Vagina (tissue), 2 donors: ENCODE measurements around the gene SPINDOC. TPM values are rescaled to one million over a fixed set of nuclear protein-coding genes. Genes with fewer than 3 reads are reported as not detected.
A peak's percentile ranks its signal among the peaks of the same experiment; 100 is the strongest.

Source experiments
- DNase-seq, 2 donors: peaks; one replicate each; pipeline ENCODE4 v3.0.0-alpha.2; 2017; ENCODE audit errors: extremely low spot score in 2 of 2
- H3K27ac ChIP-seq: fragments of 200-600 bp; sonication (generic); one replicate; pipeline ENCODE4 v1.5.1; 2019
- H3K27me3 ChIP-seq: fragments of 200-600 bp; sonication (generic); one replicate; pipeline ENCODE4 v1.5.1; 2019
- H3K36me3 ChIP-seq, 2 donors: fragments of 200-600 bp; sonication (generic); one replicate each; pipeline ENCODE4 v1.5.1; 2017 to 2019
- H3K4me1 ChIP-seq: fragments of 200-600 bp; sonication (generic); one replicate; pipeline ENCODE4 v1.5.1; 2019
- H3K4me3 ChIP-seq, 2 donors: fragments of 200-600 bp; sonication (generic); 1 replicate in 1 of 2; 2 replicates in 1 of 2; pipeline ENCODE4 v1.5.1; 2016 to 2019
- H3K9me3 ChIP-seq: fragments of 200-600 bp; sonication (generic); one replicate; pipeline ENCODE4 v1.5.1; 2019
- CTCF ChIP-seq, 3 experiments: fragments of 450-650 bp in 2 of 3; fragments of 200-600 bp in 1 of 3; sonication (generic) in 1 of 3; IDR thresholded peaks; one replicate each; pipeline ENCODE4 v1.5.1; 2017 to 2019; ENCODE audit warnings: antibody characterized with exemption in 3 of 3, mild to moderate bottlenecking in 2 of 3, moderate library complexity in 2 of 3
- POLR2A ChIP-seq, 2 donors: fragments of 450-650 bp; IDR thresholded peaks; one replicate each; pipeline ENCODE4 v1.6.1; 2017; ENCODE audit warnings: antibody characterized with exemption in 2 of 2, mild to moderate bottlenecking in 2 of 2, moderate library complexity in 2 of 2
- POLR2AphosphoS5 ChIP-seq, 2 donors: sonication (generic); formaldehyde crosslinking; IDR thresholded peaks; one replicate each; pipeline ENCODE4 v1.9.0; 2017; ENCODE audit warnings: antibody characterized with exemption in 2 of 2, mild to moderate bottlenecking in 2 of 2, low read depth in 1 of 2; ENCODE audit not compliant: insufficient read depth in 1 of 2
- intact Hi-C: fragments of 100-400 bp; cut with DNase I; formaldehyde crosslinking; loops from one replicate; pipeline ENCODE4 v1.15.1; 2023
- total RNA-seq: library from RNA; depleted of rRNA; stranded (reverse); fragments of >200 nt; gene quantifications from one replicate; pipeline ENCODE4 v1.2.3, GENCODE V29; 2016

Gene SPINDOC
- total RNA-seq, 1 donor from 2014 or later: 6.6 TPM

GRCh38 chr11:63843041-63843440, 29.8 kb downstream of the SPINDOC start:
- Histone ChIP-seq H3K4me3 (no peak overlapping the region), H3K36me3 (no peaks in the 10 kb centered on the region), H3K27me3 (no peaks in the 10 kb centered on the region), H3K27ac (peak overlapping the region; percentile 36), H3K9me3 (no peaks in the 10 kb centered on the region), H3K4me1 (peaks cover 86% of the 10 kb centered on the region)
- no peak for DNase-seq
- TF ChIP-seq CTCF (IDR thresholded peaks at IDR 0.05) (no peak), POLR2AphosphoS5 (IDR thresholded peaks at IDR 0.05; ENCODE audit: insufficient read depth in 1 of 2, low read depth in 1 of 2) (no peak), POLR2A (IDR thresholded peaks at IDR 0.05) (no peak)
- intact Hi-C loops: no loop called here

GRCh38 chr11:63844836-63845235, 31.6 kb downstream of the SPINDOC start:
- H3K4me1 ChIP-seq: peaks cover 86% of the 10 kb centered on the region
- no peaks in the 10 kb centered on the region for H3K9me3 ChIP-seq
- peak overlapping the region; percentile 13 for H3K27ac ChIP-seq
- H3K27me3 ChIP-seq: no peaks in the 10 kb centered on the region
- TF ChIP-seq POLR2A (IDR thresholded peaks at IDR 0.05) (no peak), CTCF (IDR thresholded peaks at IDR 0.05) (no peak), POLR2AphosphoS5 (IDR thresholded peaks at IDR 0.05; ENCODE audit: insufficient read depth in 1 of 2, low read depth in 1 of 2) (no peak)
- intact Hi-C loops: no loop called here
- no peak for DNase-seq
- no peaks in the 10 kb centered on the region for H3K36me3 ChIP-seq
- H3K4me3 ChIP-seq: no peak overlapping the region

GRCh38 chr11:63845303-63845702, 32.0 kb downstream of the SPINDOC start:
- Histone ChIP-seq H3K4me3 (no peak overlapping the region), H3K9me3 (no peaks in the 10 kb centered on the region), H3K4me1 (peaks cover 81% of the 10 kb centered on the region), H3K27me3 (no peaks in the 10 kb centered on the region), H3K36me3 (no peaks in the 10 kb centered on the region), H3K27ac (peak overlapping the region; percentile 13)
- intact Hi-C loops: no loop called here
- DNase-seq: no peak
- TF ChIP-seq POLR2AphosphoS5 (IDR thresholded peaks at IDR 0.05; ENCODE audit: insufficient read depth in 1 of 2, low read depth in 1 of 2): peak in 1 of 2 donors; percentile 39
- no peak for TF ChIP-seq POLR2A (IDR thresholded peaks at IDR 0.05)

GRCh38 chr11:63845911-63846310, 32.7 kb downstream of the SPINDOC start:
- Histone ChIP-seq H3K9me3 (no peaks in the 10 kb centered on the region), H3K4me3 (no peak overlapping the region), H3K36me3 (no peaks in the 10 kb centered on the region), H3K27me3 (no peaks in the 10 kb centered on the region), H3K27ac (no peak overlapping the region), H3K4me1 (peaks cover 77% of the 10 kb centered on the region)
- intact Hi-C loops: no loop called here
- DNase-seq: no peak
- TF ChIP-seq CTCF (IDR thresholded peaks at IDR 0.05) (no peak), POLR2A (IDR thresholded peaks at IDR 0.05) (no peak), POLR2AphosphoS5 (IDR thresholded peaks at IDR 0.05; ENCODE audit: insufficient read depth in 1 of 2, low read depth in 1 of 2) (no peak)

- TF ChIP-seq POLR2A (IDR thresholded peaks at IDR 0.05): no peak
- no peak for TF ChIP-seq CTCF (IDR thresholded peaks at IDR 0.05)
- no peak for TF ChIP-seq POLR2AphosphoS5 (IDR thresholded peaks at IDR 0.05; ENCODE audit: insufficient read depth in 1 of 2, low read depth in 1 of 2)
- H3K27me3 ChIP-seq: no peaks in the 10 kb centered on the region
- no peak for DNase-seq
- no peaks in the 10 kb centered on the region for H3K36me3 ChIP-seq
- no peaks in the 10 kb centered on the region for H3K9me3 ChIP-seq
- H3K4me1 ChIP-seq: peaks cover 77% of the 10 kb centered on the region
- H3K4me3 ChIP-seq: no peak overlapping the region
- peak overlapping the region; percentile 36 for H3K27ac ChIP-seq
- intact Hi-C loops: no loop called here
These were observed 33.6 kb downstream of the SPINDOC start for GRCh38 chr11:63846897-63847296.
